ENCODE results near the gene ZMYND11.

Gene ZMYND11

DNA sequence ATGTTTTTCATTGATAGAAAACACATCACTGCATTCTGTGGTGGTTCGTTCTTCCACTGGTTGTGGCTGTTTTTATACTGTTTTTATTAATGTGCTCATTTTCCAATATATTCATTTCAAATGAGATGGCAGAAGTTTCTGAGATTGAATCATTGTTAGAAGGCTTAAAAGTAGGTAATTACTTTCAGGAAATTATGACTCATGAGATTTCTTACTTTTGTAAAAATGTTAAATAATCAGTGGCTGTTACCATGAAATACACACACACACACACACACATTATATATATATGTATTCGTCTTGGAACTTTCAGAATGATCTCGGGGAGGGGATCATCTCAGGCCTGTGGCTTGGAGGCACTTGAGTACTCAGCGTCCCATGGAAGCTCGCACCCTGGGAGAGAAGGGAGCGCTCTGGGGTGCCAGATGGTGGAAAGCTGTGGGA, 66.1 kb downstream of the ZMYND11 start:
- no peak for DNase-seq

DNA sequence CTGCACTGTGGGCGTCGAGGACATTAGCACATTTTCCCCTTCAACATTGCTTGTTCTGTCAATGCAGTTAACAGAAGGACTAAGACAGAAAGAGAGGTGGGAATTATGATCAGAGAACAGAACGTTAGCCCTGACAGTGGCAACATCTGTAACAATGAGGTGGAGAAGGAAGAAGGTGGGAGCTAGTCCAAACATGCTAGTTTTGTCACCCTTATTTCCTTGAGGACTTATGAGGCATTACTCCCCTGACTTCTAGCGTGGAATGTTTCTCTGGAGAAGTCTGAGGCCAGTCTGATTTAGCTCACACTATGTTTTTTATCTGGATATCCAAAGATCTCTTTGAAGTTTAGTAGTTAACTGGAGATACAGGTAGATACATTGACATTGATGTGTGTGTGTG, 73.4 kb downstream of the ZMYND11 start:
- DNase-seq: no peak

DNA sequence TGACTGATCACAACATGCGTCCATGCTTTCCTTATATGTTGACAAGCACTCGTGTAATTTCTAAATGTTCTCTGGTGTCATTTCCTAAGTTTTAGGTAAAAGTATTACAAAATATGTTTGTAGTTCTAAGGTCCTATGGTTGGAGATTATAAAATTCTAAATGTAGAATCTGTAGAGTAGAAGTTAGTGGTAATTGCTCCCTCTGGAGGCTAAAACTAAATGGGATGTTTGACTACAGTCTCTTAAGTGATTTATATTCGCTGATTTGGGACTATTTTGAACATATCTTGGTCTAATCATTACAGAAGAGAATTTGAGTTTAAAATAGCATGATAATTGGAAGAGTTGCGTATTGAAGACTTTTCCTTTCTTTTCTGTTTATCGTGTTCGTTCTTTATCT, 74.1 kb downstream of the ZMYND11 start:
- no peak for DNase-seq

DNA sequence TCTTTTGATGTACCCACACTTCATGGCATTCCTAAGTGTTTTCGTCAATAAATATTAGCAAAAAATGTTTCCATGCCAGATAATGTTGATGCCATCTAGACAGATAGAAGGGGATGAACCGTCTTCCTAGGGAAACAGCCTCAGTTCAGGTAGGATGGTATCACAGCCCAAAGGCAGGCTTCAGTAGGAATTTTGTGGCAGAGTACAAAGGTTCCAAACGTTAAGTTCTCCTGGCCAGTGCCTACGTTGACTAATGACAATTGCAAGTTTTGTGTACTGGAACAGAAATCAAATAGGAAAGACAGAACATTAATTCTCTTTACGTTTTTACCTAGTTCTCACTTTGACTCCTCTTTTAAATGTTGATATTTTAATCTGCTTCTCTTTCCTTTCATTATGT, 75.0 kb downstream of the ZMYND11 start:
- DNase-seq: no peak

DNA sequence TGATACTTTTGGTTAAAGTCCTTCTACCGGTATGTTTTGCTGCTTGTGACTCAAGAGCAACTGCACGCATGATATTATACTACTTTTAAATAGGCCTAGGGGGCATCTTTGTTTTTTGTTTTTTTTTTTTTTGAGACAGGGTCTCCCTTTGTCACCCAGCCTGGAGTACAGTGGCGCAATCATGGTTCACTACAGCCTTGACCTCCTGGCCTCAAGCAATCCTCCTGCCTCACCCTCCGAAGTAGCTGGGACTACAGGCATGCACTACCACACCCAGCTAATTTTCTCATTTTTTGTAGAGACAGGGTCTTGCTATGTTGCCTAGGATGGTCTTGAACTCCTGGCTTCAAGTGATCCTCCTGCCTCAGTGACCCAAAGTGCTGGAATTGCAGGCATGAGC, 80.2 kb downstream of the ZMYND11 start:
- DNase-seq: no peak

DNA sequence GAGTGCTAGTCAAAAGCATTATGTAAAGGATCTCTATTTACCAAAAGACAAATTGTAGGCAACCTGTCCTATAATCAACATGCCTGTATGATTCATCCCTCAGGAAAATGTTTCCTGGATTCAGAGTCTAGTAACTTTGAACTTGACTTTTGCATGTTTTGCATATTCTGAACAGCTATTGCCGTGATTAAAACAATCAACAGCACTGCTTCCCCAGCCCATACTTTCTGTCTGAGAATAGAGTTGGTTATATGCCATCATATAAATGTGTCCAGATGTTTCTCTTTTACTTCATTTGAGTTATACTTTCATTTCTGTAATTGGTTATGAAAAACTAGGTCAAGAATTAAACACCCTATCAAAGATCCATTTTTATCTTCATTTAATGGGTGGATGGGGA, 83.5 kb downstream of the ZMYND11 start:
- DNase-seq: no peak

DNA sequence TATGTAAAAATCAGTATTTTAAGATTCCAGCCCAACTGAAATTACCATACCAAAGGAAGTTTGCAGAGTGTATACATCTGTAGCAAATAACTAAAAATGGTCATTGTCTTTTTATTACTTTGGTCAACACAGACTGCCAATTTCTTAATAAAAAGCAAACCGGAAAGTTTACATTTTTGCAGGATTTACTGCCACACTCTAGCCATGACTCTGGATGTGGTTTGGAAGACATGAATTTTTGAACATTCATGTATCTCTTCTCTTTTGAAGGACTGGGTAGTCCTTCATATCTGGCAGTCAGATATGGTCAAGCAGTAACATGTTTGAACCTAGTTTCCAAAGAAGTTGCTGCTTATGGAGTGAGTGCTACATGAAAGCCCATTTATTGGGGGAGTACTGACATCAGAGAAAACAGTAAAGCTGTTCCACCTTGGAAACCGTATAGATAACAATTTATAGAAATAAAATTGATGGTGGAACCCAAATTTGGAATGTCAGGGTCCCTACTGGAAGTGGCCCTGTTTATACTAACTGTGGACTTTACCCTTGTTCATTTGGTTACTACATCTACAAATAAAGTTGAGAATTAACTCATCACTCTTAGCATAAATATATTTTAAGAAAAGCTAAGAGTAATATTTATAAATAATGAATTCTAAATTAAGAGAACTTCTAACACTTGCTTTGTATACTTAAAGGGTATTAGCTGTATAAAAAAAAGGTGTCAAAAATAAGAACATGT, 84.6 kb downstream of the ZMYND11 start:
- no peak for DNase-seq

DNA sequence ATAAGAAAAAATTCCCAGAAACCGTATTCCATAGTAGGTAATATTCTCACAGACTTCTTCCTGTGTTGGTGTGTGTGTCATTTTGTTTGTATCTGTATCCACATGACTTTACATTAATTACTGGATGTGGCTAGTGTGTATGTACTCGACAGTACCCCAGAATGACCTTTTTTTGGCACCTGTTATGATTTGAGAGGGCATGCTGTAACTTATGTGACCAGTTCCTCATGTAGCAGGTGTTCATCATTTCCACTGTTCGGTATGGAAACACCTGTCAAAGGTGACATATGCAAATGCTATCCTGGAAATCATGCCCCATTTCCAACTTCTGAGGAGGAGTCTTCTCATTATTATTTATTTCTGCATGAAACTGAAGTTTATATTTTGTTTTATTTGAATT, 89.3 kb downstream of the ZMYND11 start:
- no peak for DNase-seq

DNA sequence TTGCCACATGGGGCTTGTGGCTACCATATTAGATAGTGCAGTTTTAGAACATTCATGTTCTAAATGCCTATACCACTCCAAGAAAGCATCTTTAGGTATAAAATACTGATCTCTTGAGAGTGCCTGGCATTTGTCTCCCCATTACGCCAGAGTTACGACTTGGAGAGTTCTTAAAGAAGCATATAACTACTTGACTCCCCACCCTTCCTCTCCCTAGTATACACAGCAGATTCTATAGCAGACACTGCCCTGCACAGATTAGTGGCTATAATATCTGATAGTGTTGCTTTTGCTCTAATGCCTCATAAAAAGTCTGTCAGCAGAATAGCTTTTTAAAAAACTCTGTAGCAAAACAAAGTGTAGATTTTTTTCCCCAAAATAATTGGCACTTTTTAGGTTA, 90.8 kb downstream of the ZMYND11 start:
- no peak for DNase-seq

DNA sequence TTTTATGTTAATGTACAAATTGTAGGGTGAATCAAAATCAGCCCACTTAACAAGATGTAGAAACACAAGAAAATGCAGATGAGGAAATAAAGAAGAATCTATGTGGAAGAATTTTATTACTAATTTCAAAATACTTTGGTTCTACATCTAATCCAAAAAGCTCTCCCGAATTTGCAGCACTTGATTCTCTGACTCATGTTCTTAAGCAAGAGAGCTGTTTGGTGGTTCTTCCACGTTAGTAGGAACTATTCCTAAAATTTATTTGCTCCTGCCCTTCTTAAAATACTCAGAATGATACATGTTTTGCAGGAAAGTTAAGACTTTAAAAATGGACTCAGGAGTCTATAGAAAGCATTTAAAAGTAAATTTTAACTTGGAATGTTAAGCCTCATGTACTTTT, 91.8 kb downstream of the ZMYND11 start:
- no peak for DNase-seq

DNA sequence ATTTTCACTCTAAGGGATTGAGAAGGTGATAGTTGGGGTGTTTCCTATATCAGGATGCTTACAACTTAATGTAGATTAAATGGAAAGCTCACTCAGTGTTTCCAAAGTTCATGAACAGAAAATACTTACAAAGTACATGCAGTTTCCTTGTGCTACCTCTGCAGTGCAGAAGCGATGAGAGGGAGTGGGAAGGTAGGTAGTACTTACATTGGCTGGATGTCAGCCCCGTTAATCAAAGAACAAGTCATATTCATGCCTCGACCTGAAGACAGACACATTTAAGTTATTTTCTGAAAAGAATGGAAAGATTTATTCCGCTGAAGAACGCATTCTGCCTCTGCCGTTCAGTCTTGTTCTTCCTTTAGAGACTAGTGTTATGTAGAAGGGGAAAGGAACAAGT, 93.1 kb downstream of the ZMYND11 start:
- no peak for DNase-seq

DNA sequence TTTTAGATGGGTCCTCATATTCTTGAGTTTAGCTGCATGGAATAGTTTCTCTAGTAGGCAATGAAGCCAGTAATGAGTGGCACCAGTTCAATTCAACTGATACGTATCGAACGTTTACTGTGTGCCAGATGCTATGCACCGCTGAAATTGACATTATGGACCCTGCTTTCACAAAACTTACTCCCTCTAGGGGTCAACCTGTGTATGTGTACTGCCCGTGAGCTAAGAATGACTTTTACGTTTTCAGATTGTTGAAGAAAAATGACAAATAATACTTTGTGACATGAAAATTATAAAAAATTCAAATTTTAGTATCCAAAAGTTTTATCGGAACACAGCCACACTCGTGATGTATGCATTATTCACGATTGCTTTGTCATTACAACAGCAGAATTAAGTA, 95.5 kb downstream of the ZMYND11 start:
- no peak for DNase-seq

DNA sequence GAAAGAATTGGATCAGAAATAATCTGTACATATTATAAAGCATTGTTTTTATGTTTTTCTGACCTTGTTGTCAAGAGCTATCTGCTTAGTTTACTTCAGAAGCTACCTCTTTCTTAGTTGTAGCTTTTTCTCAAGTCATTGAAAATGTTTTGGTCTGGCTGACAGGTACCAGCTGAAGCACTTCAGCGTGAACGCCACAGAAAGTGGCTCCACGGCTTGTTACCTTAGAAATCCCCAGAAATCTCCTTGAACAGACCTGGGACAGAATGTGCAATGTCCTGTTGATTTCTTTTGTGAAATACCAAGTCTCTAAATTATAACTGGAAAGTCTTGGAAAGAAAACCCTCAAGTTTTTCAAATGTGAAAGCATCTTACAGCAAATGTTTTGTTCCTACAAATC, 96.8 kb downstream of the ZMYND11 start:
- DNase-seq: no peak

DNA sequence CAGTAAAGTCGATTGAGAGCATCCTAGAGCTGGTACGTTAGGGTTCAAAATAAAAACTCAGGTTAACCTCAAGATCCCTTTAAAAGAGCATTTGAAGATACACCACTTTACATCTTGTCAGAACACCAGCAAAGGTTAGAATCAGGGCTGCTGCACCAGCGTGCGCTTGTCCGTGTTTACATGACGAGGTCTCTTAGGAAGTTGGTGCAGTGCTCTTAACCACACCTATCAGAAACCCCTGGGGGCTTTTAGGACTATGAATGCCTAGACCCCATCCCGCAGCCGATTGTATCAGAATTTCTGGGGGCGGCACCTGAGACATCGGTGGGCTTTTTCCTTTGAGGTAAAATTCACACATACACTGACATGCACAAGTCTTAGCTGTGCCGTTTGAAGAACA, 97.6 kb downstream of the ZMYND11 start:
- no peak for DNase-seq

DNA sequence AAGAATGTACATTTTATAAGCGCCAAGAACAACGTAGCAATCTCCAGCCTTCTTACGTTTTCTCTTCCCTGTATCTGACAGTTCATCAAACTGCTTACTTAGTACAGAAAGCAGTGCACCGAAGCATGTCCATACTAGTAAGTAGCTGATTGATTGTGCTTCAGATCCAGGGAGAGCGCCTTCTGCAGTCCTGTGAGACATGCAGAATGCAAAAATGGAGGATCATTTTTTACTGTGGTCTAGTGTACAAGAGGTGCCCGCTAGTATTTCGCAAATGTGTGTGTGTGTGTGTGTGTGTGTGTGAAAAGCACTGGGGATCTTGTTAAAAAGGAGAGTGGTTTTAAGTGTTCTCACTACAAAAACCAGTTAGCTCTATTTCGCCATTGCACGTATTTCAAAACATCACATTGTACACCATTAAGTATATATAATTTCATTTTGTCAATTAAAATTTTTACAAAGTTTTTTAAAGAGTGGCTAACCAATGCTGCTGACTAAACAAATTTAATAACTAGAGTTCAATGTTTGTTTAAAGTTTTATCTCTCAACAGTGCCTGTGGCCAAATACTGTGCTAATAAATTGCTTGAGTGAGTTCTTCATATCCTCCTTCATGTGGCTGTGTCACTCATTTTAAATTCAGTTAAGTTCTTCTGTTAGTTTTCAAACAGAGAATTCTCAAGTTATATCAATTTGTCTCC, 99.6 kb downstream of the ZMYND11 start:
- no peak for DNase-seq

DNA sequence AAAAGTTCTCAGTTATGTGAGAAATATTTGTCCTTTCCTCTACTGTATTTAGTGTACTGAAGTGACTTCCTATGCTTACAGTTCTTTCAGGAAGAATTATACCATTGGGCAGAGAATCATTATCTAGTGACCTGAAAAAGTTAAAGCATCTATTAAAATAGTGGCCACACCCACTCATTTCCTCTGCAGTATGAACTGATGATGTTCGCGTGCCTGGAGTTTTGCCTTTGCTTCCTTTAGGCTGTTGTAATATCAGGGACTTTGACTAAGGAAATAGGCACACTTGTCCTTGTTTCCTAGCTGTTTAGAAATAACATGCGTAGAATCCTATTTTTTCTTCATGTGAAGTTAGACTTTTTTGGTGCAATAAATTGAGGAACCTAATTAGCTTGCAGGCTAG, 100.7 kb downstream of the ZMYND11 start:
- no peak for DNase-seq

DNA sequence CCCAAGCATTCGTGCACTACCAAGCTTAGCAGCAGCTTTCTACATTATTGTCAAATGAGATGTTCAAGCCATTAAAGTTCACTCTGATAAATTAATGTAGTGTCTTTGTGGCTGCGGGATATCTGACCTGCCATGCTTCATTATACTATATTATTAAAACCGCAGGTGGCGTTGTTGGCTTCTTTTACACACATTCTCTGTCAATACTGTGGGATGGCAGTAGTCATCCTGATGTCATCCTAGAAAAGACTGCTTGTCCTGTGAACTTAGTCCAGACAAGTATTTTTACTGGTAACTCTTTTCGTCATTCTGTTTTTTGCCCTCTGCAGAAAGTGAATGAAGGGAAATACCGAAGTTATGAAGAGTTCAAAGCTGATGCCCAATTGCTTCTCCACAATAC, 103.9 kb downstream of the ZMYND11 start:
- DNase-seq: no peak

DNA sequence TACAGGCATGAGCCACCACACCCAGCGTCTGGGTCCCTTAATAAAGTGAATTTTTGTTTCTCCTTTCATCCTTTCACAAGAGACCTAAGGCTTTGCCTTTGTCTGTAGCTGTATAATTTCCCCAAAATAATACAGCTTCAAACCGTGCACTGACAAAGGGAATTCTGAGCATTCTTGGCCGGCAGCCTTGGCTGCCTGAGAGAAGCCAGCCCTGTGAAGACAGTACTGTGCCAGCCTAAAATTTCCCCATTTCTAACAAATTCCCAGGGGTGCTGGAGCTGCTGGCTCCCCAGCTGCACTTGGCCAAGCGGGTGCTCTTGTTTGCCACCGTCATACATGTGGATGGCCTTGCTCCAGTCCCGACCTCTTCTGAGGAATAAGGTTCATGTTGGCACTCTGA, 106.2 kb downstream of the ZMYND11 start:
- DNase-seq: no peak

DNA sequence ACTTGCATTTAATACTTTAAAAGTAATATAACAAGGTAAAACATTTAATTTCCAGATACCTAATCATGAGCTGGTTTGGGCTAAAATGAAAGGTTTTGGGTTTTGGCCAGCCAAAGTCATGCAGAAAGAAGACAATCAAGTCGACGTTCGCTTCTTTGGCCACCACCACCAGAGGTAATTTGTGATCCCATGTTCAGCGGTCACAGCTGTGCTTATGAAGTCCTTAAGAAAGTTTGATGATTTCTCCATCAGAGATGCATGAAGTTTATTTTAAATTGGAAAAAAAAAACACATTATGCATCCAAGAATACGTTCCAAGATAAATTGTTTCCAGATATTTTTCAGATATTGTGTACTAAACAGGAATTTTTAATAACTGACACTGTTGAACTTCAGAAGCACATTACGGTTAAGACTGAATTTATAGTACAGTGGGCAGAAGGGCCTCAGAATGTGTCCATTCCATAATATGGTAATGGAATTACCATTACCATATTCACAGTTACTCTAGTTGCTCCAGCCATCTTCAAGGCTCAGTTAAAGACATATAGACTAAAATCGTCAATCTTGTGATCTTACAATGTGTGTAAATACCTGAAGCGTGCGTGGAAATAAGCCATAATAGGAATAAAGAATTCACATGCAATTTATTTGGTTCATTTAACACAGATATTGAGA, 106.8 kb downstream of the ZMYND11 start:
- DNase-seq: no peak

DNA sequence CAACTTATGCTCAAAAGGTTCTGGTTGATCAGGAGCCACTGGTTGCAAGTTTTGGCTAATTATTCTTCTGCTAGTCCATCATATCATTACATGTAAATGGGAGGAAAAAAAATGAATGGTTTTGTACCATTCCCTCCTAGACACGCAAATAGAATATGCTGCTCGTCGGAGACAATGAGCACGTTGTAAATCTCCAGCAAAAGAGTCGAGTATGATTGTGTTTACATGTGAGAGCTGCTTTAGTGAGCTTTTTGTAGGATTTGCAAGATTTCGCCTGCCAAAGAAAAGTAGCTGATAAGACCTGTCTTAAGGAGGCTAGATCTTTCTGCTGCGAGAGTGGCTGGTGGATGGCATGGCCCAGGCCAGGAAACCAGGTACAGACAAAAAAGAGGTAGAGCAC, 109.0 kb downstream of the ZMYND11 start:
- DNase-seq: no peak

DNA sequence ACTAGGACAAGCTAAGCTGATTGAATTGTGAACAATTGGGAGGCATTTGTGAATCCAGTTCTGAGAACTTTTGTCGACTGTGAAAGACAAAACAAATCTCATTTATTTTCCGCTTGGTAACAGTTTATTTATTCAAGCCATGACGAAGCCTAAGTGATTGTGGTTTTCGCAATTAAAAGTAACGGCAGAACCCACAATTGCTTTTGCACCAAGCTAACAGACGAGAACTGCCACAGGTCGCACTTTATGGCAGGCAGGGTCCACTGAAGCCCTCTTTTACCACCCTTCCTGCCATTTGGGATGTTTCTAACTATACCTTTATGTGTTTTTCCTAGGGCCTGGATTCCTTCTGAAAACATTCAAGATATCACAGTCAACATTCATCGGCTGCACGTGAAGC, 111.2 kb downstream of the ZMYND11 start:
- DNase-seq: no peak

DNA sequence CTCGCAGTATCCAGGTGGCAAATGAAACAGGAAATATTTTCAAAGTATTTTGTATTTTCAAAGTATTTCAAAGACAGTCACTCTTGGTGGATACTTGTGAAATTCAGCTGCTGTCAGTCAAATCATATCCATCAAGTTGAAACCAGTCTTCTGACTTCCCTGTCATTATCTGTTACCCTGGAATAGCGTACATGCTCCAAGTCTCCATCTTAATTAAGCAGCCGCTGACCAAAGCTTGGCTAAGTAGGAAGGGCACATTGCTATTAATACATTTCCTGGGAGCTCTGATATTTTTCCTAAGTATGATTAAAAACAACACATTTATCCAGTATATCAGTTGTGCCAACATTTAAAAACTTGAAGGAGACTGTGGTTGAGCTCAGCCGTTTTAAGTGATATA, 112.2 kb downstream of the ZMYND11 start:
- DNase-seq: no peak

DNA sequence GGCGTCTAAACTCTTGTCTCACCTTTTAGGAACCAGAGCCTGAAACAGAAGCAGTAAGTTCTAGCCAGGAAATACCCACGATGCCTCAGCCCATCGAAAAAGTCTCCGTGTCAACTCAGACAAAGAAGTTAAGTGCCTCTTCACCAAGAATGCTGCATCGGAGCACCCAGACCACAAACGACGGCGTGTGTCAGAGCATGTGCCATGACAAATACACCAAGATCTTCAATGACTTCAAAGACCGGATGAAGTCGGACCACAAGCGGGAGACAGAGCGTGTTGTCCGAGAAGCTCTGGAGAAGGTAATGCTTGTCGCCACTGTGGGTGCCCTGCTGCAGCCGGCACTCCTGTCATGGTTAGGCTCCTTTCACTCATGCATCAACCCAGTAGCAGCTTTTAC, 113.1 kb downstream of the ZMYND11 start:
- no peak for DNase-seq

DNA sequence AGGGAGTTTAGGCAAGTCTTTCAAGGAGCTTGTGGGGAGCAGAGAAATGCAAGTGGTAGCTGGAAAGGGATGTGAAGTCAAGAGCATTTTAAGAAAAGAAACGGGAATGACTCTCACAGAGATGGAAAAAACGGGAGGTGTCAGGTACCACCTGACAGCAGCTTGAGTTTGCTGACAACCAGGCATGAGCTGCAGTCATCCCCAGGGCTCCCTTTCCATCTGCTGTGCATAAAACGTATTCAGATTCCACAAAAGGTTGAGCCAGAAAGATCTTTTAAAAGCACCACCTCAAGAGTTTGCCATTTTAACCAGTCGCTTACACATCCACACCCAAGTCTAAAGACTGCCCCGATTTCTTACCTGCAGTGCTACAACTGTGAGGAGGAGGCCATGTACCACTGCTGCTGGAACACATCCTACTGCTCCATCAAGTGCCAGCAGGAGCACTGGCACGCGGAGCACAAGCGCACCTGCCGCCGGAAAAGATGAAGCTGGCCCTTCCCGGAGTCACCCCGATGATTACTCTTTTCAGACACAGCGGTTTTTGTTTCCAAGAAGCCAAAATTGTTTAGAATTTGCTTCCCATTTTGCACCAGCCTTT, 116.8 kb downstream of the ZMYND11 start:
- no peak for DNase-seq
